ENCODE results near the gene SNCA.

Gene SNCA

DNA sequence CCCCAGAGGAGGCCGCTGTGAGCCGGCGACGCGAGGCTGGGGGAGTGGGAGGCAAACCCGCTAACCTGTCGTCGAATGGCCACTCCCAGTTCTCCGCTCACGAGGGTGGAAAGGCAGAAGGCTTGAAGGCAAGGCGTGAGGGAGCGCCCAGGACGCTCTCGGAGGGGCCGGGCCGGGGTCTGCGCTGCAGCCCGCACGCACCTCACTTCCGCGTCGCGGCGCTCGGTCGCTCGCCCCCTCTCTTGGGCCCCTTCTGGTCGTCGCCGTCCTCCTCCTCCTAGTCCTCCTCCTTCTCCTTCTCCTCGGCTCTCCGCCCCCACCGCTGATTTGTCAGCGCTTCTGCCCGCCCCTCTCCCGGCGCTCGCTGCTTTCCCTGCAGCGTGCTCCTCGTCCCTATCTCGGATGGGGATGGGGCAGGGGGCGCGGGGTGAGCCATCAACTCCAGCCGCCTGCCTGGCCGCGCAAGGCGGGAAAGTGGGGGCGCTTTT is at the start of gene SNCA:
TSS of gene SNCA (minus strand) at position 265 of the 488 bp plus-strand sequence. CDS start 1,494 bp downstream, outside the sequence.
- TF ChIP-seq MYC (IDR thresholded peaks at IDR 0.05; ENCODE audit: low read depth, low read length), result no peak
- TF ChIP-seq POLR2A (IDR thresholded peaks at IDR 0.05; ENCODE audit: extremely low read depth, insufficient read length), result no peak
- no peak for TF ChIP-seq MAX (IDR thresholded peaks at IDR 0.05; ENCODE audit: low read depth, low read length)
- TF ChIP-seq, protein P1, sequence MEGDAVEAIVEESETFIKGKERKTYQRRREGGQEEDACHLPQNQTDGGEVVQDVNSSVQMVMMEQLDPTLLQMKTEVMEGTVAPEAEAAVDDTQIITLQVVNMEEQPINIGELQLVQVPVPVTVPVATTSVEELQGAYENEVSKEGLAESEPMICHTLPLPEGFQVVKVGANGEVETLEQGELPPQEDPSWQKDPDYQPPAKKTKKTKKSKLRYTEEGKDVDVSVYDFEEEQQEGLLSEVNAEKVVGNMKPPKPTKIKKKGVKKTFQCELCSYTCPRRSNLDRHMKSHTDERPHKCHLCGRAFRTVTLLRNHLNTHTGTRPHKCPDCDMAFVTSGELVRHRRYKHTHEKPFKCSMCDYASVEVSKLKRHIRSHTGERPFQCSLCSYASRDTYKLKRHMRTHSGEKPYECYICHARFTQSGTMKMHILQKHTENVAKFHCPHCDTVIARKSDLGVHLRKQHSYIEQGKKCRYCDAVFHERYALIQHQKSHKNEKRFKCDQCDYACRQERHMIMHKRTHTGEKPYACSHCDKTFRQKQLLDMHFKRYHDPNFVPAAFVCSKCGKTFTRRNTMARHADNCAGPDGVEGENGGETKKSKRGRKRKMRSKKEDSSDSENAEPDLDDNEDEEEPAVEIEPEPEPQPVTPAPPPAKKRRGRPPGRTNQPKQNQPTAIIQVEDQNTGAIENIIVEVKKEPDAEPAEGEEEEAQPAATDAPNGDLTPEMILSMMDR (IDR thresholded peaks at IDR 0.05; ENCODE audit: low read depth, low read length), result no peak
- no peak within 1 kb of the TSS for H3K4me3 ChIP-seq (ENCODE audit: low read depth, low read length)
- DNase-seq (ENCODE audit: low read depth), result no peak

- no peak for DNase-seq (ENCODE audit: low read depth)
- TF ChIP-seq MYC (IDR thresholded peaks at IDR 0.05; ENCODE audit: low read depth, low read length), result no peak
- TF ChIP-seq MAX (IDR thresholded peaks at IDR 0.05; ENCODE audit: low read depth, low read length), result no peak
- TF ChIP-seq, protein P1 (IDR thresholded peaks at IDR 0.05; ENCODE audit: low read depth, low read length), result no peak
- no peak for TF ChIP-seq POLR2A (IDR thresholded peaks at IDR 0.05; ENCODE audit: extremely low read depth, insufficient read length)
- no peak overlapping the region for H3K4me3 ChIP-seq (ENCODE audit: low read depth, low read length)
Measured at GRCh38 chr4:89879215-89879614, 42.3 kb upstream of the SNCA start.

- DNase-seq (ENCODE audit: low read depth), result peak; percentile 5
- H3K4me3 ChIP-seq (ENCODE audit: low read depth, low read length), result no peak overlapping the region
- TF ChIP-seq, protein P1 (IDR thresholded peaks at IDR 0.05; ENCODE audit: low read depth, low read length), result no peak
- TF ChIP-seq MYC (IDR thresholded peaks at IDR 0.05; ENCODE audit: low read depth, low read length), result no peak
- TF ChIP-seq MAX (IDR thresholded peaks at IDR 0.05; ENCODE audit: low read depth, low read length), result no peak
- no peak for TF ChIP-seq POLR2A (IDR thresholded peaks at IDR 0.05; ENCODE audit: extremely low read depth, insufficient read length)
Measured at GRCh38 chr4:89878611-89879010, 41.6 kb upstream of the SNCA start.

- no peak for TF ChIP-seq MYC (IDR thresholded peaks at IDR 0.05; ENCODE audit: low read depth, low read length)
- TF ChIP-seq, protein P1 (IDR thresholded peaks at IDR 0.05; ENCODE audit: low read depth, low read length), result no peak
- no peak for TF ChIP-seq POLR2A (IDR thresholded peaks at IDR 0.05; ENCODE audit: extremely low read depth, insufficient read length)
- TF ChIP-seq MAX (IDR thresholded peaks at IDR 0.05; ENCODE audit: low read depth, low read length), result no peak
- H3K4me3 ChIP-seq (ENCODE audit: low read depth, low read length), result no peak overlapping the region
- no peak for DNase-seq (ENCODE audit: low read depth)
Measured at GRCh38 chr4:89876548-89876947, 39.6 kb upstream of the SNCA start.

GRCh38 chr4:89871211-89871610 is 34.2 kb upstream of the SNCA start:
- H3K4me3 ChIP-seq (ENCODE audit: low read depth, low read length), result no peak overlapping the region
- no peak for DNase-seq (ENCODE audit: low read depth)
- TF ChIP-seq, protein P1 (IDR thresholded peaks at IDR 0.05; ENCODE audit: low read depth, low read length), result no peak
- TF ChIP-seq POLR2A (IDR thresholded peaks at IDR 0.05; ENCODE audit: extremely low read depth, insufficient read length) (no peak), MAX (IDR thresholded peaks at IDR 0.05; ENCODE audit: low read depth, low read length) (no peak), MYC (IDR thresholded peaks at IDR 0.05; ENCODE audit: low read depth, low read length) (no peak)

Measured in NB4 (cell line).